Breast epithelium (tissue), 4 donors: ENCODE results near the gene OR1I1. TPM values are rescaled to one million over a fixed set of nuclear protein-coding genes. Genes with fewer than 3 reads are reported as not detected.

Experiments
- DNase-seq, 2 donors: peaks; one replicate each; pipeline ENCODE4 v3.0.0-alpha.2; 2019; ENCODE audit warnings: low spot score in 2 of 2
- H3K27ac ChIP-seq, 2 donors: fragments of 200-600 bp; sonication (generic) in 1 of 2; one replicate each; pipeline ENCODE4 v1.5.1; 2016 to 2019; ENCODE audit warnings: mild to moderate bottlenecking in 1 of 2
- H3K27me3 ChIP-seq, 2 donors: fragments of 200-600 bp; sonication (generic) in 1 of 2; one replicate each; pipeline versions ENCODE4 v1.5.1 to v1.6.0; 2017 to 2019; ENCODE audit warnings: control low read depth in 1 of 2, mild to moderate bottlenecking in 1 of 2
- H3K36me3 ChIP-seq: fragments of 200-600 bp; one replicate; pipeline ENCODE4 v1.5.1; 2019
- H3K4me1 ChIP-seq, 2 donors: fragments of 200-600 bp; sonication (generic); one replicate each; pipeline ENCODE4 v1.5.1; 2016 to 2019; ENCODE audit warnings: control low read depth in 1 of 2
- H3K4me3 ChIP-seq, 3 donors: fragments of 200-600 bp; sonication (generic); 1 replicate in 2 of 3; 2 replicates in 1 of 3; pipeline ENCODE4 v1.5.1; 2016 to 2019; ENCODE audit warnings: mild to moderate bottlenecking in 3 of 3, moderate library complexity in 2 of 3
- H3K9me3 ChIP-seq, 2 donors: fragments of 200-600 bp; sonication (generic) in 1 of 2; one replicate each; pipeline ENCODE4 v1.5.1; 2016 to 2019; ENCODE audit warnings: control low read depth in 1 of 2
- CTCF ChIP-seq, 3 donors: fragments of 450-650 bp; IDR thresholded peaks; one replicate each; pipeline ENCODE4 v1.5.1; 2016 to 2017; ENCODE audit warnings: antibody characterized with exemption in 3 of 3, mild to moderate bottlenecking in 3 of 3, moderate library complexity in 3 of 3
- POLR2A ChIP-seq: fragments of 450-650 bp; IDR thresholded peaks from one replicate; pipeline ENCODE4 v1.6.1; 2016; ENCODE audit warnings: antibody characterized with exemption, mild to moderate bottlenecking, moderate library complexity
- POLR2AphosphoS5 ChIP-seq, 3 donors: sonication (generic); formaldehyde crosslinking; IDR thresholded peaks; one replicate each; pipeline ENCODE4 v1.6.1; 2017; ENCODE audit warnings: antibody characterized with exemption in 3 of 3
- intact Hi-C: fragments of 100-400 bp; cut with DNase I; formaldehyde crosslinking; loops from one replicate; pipeline ENCODE4 v1.15.1; 2023; ENCODE audit warnings: low total_unique reads
- total RNA-seq, 3 donors: library from RNA; depleted of rRNA; stranded (reverse); fragments of >200 nt; gene quantifications; one replicate each; pipeline ENCODE4 v1.1.0, GENCODE V29; 2016

OR1I1 gene
- total RNA-seq, 3 donors from 2014 or later, result not detected

- intact Hi-C loops, result no loop called here
- Histone ChIP-seq H3K4me1 (peaks cover 0 to 9% of the 10 kb centered on the region in 2 donors), H3K27me3 (no peaks in the 10 kb centered on the region), H3K4me3 (no peak overlapping the region), H3K9me3 (no peaks in the 10 kb centered on the region), H3K27ac (peak overlapping the region; percentile 88 to 99), H3K36me3 (peaks cover 3% of the 10 kb centered on the region)
- peak in 1 of 2 donors; percentile 48 for DNase-seq
- no peak for TF ChIP-seq CTCF (IDR thresholded peaks at IDR 0.05)
- TF ChIP-seq POLR2A, result no peak
Observed at GRCh38 chr19:15123031-15123890, 41.2 kb downstream of the OR1I1 start.

GRCh38 chr19:15123900-15124299, 41.9 kb downstream of the OR1I1 start:
- TF ChIP-seq POLR2A, result no peak
- TF ChIP-seq POLR2AphosphoS5 (IDR thresholded peaks at IDR 0.05), result no peak
- TF ChIP-seq CTCF (IDR thresholded peaks at IDR 0.05), result no peak

GRCh38 chr19:15124572-15125231, 42.7 kb downstream of the OR1I1 start:
- Histone ChIP-seq H3K9me3 (no peaks in the 10 kb centered on the region), H3K27ac (peak overlapping the region; percentile 88 to 99), H3K4me3 (peak overlapping the region; percentile 68 to 100 (median 76)), H3K36me3 (peaks cover 3% of the 10 kb centered on the region), H3K4me1 (peaks cover 0 to 9% of the 10 kb centered on the region in 2 donors), H3K27me3 (no peaks in the 10 kb centered on the region)
- TF ChIP-seq CTCF (IDR thresholded peaks at IDR 0.05), result no peak
- intact Hi-C loops, result no loop called here
- no peak for DNase-seq

More at GRCh38 chr19:15123900-15124299, 41.9 kb downstream of the OR1I1 start:
- peak in 1 of 2 donors; percentile 76 for DNase-seq
- intact Hi-C loops, result no loop called here
- Histone ChIP-seq H3K4me1 (peaks cover 0 to 9% of the 10 kb centered on the region in 2 donors), H3K27me3 (no peaks in the 10 kb centered on the region), H3K27ac (peak overlapping the region; percentile 88 to 99), H3K36me3 (peaks cover 3% of the 10 kb centered on the region), H3K4me3 (peak overlapping the region in 2 of 3 donors; percentile 76 to 100), H3K9me3 (no peaks in the 10 kb centered on the region)

- H3K36me3 ChIP-seq, result no peaks in the 10 kb centered on the region
- intact Hi-C loops, result no loop called here
- peak overlapping the region; percentile 88 to 99 for H3K27ac ChIP-seq
- no peaks in the 10 kb centered on the region for H3K27me3 ChIP-seq
- peak; percentile 94 to 97 for DNase-seq
- H3K9me3 ChIP-seq, result no peaks in the 10 kb centered on the region
- peak overlapping the region; percentile 68 to 100 (median 76) for H3K4me3 ChIP-seq
- peaks cover 0 to 9% of the 10 kb centered on the region in 2 donors for H3K4me1 ChIP-seq
- TF ChIP-seq POLR2AphosphoS5 (IDR thresholded peaks at IDR 0.05), result peak; percentile 82 to 89 (median 82)
- TF ChIP-seq CTCF (IDR thresholded peaks at IDR 0.05), result peak in 2 of 3 donors; percentile 8 to 41
- no peak for TF ChIP-seq POLR2A
Observed at GRCh38 chr19:15125232-15126067, 43.4 kb downstream of the OR1I1 start.
